Colon (tissue), 2 donors: ENCODE results near the gene CNR1.
"Not testable (repeated sequence)": the region's sequence is repeated elsewhere in the genome, so short reads cannot be mapped to it uniquely, and the experiment has no call there.

Experiments
- FAIRE-seq: peaks from 2 replicates; lab custom pipeline; 2012; peaks lifted over from hg19 to GRCh38; lab: Jason Lieb, UNC
- donor health status: control.
- donor health status: control.

The CNR1 gene

GRCh38 chr6:88165844-88166492 is at the start of gene CNR1:
CNR1 (minus strand) TSS chr6:88166347; CDS start chr6:88145274, 21,073 bp downstream.
- no peak for FAIRE-seq

DNA sequence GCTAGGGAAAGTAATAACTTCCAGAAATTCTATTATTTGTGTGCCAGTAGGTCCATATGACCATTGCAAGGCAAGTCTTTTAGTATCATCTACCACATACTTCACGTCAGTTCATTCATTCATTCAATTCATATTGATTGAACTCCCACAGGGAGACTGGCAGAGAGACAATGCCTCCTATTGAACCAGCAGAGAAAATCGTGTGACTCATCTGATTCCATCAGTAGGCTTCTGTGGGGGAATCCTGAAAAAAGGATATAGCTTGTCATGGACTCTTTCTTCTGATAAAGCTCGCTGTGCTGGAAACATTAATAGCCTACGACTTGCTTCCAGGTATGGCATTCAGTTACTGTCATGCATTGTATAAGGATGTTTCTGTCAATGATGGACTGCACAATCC is 45.3 kb upstream of the CNR1 start:
- FAIRE-seq, result no peak

DNA sequence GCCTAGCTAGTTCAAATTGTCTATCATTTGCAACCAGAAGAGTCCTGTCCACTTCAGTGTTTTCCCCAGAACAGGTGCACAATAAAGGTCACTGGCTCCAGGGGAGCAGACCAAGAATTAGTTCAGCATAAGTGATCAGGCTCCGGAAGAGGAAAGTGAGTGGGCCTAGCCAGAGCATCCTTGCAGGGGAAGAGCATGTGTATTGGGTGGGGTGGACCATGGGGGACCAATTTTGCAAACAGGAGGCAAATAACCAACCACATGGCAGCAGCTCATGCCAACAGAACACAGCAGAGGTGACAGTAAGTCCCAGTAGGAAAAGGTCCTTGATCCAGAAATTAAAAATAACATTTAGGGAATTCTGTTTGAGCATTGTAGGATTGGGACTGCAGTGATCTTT is 43.2 kb upstream of the CNR1 start:
- FAIRE-seq, result no peak

DNA sequence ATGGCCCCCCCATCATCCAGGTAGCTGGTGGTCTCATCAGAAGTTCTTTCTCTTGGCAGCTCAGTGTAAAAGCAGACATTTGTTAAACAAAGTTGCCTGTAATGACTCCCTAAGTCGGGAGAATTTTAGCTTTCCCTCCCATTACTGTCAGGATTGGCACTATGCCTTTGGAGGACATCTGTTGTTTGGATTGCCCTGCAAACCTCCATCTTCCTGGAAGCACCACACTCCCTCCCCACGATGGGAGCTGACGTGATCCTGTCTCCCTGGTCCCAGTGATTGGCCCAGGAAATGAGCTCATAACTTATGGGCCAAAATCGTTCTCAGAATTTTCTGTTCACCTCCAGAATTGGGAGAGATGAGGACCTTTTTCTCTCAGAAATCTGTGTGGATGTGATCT is 42.6 kb upstream of the CNR1 start:
- FAIRE-seq, result no peak

DNA sequence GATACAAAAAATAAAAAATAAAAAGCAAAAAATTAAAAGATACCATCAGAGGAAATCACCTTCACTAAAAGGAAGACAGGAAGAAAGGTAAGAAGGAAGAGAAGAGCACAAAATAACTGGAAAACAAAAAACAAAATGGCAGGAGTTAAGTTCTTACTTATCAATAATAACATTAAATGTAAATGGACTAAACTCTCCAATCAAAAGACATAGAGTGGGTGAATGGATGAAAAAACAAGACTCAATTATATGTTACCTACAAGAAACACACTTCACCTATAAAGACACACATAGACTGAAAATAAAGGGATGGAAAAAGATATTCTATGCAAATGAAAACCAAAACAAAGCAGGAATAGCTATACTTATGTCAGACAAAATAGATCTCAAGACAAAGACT is 35.6 kb upstream of the CNR1 start:
- FAIRE-seq, result not testable (repeated sequence)

- no peak for FAIRE-seq
Measured at GRCh38 chr6:88184921-88185320, 18.8 kb upstream of the CNR1 start.

DNA sequence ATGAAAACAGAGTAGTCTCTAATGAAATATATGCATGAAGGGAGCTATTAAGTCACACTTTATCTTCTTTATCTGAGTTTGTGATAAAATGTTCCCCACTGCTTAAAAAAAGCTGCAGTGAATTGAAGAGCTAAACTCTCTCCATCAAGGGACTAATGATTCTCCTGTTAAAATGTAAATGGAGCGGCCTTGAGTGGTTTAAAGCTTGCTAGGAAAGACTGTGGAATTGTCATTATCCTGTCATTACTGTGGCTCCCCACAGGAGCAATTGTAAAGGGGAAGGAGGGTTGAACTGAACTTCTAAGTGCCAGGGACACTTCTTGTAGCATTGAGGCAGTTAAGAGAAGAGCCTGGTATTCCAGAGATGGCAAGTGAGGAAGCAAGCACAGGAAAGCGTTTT is 17.3 kb upstream of the CNR1 start:
- FAIRE-seq, result no peak

DNA sequence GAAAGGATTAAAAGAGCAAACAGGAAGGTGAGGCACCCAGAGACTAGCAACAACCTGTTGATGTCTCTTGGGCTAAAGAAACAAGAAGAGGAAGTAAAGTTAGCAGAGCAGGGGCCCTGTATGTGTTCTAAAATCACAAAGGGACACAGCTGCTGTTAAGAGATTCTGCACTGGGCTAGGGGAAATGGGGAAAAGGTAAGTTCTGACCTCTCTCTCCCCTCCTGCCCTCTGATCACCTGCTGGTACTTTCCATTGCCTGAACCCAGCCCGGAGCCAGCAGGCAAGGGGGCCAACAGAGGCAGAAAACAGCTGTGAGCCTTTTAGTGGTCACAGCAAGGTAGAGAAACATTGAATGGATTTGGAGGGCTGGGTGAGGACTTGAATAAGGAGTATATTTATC is 13.5 kb upstream of the CNR1 start:
- FAIRE-seq, result no peak

GRCh38 chr6:88177961-88178464 is 11.9 kb upstream of the CNR1 start:
- no peak for FAIRE-seq

- no peak for FAIRE-seq
Measured at GRCh38 chr6:88174906-88175305, 8.8 kb upstream of the CNR1 start.

- no peak for FAIRE-seq
Measured at GRCh38 chr6:88171312-88171711, 5.2 kb upstream of the CNR1 start.

- no peak for FAIRE-seq
Measured at GRCh38 chr6:88168362-88168761, 2.2 kb upstream of the CNR1 start.

GRCh38 chr6:88167352-88167937 is 1.3 kb upstream of the CNR1 start:
- FAIRE-seq, result no peak

DNA sequence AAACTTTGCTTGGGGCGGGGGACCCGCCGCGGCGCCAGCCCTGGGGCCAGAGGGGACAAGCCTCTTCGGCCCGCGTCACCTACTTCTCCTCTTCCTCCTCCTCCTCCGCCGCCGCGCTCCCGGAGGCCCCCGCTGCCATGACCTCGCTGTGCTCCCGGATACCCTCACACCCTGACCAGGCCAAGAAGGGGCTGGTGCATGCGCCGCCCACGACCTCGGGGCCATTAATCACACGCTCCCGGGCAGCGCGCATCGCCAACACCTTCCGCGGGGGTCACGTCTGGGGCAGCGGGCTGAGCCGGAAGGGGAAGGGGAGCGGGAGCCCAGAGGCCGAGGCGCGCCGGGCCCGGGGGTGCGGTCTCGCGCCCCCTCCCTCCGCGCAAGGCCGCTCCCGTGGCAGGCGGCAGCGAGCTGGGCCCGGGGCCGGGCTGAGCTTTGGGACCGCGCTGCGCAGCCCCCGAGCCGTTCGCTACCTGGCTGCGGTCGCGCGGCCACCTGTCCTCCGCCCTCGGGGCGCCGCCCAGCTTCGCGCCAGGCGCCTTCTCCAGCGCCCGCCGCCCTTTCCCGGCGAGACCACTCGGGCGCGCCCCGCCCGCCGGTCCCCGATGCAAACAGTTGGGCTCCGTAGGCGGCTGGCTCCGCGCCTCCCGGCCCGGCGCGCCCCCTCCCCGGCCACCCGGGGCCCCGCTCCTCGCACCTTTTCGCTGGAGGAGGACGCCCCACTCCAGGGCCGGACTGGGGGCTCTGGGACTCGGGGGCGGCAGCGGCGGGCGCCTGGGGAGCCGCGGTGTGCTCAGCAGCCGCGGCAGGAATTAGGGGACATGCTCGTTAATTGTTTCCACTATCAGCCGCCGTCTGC is 575 bp upstream of the CNR1 start:
- FAIRE-seq, result no peak

GRCh38 chr6:88165087-88165843 is 882 bp downstream of the CNR1 start:
- no peak for FAIRE-seq

- no peak for FAIRE-seq
Measured at GRCh38 chr6:88164061-88164460, 2.1 kb downstream of the CNR1 start.

DNA sequence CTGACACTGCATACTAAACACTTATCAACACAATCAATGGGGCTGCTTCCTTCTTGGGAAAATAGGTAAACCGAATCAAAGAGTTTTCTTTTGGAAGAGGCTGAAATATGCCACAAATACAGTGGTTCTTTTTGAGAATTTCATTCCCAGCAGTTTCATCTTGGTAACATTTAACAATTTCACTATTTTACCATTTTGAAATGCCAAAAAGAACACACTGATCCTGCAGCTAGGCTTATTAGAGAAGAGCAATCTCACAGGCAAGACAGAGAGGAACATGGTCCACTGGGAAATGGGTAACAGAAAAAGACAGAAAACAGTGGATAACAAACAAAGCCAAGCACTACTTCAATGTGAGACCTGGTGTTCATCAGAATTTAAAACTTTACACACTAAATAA is 2.5 kb downstream of the CNR1 start:
- FAIRE-seq, result no peak

DNA sequence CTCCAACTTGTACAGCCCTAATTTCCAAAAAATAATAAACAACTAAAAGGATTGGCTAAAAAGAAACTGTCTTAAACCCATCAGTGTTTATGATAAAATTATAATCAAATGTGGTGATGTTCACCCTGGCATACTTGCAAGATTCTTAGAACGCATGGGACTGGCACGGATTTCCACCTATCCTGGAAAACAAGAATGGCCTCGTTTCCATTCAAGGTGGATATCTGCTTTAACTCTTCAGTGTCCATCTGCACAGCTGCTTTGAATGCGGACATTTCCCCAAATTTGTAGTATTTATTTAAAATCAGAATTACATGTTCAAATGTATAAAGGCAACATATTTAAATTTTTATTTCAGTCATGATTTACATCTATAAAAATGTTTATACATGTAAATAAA is 4.2 kb downstream of the CNR1 start:
- no peak for FAIRE-seq

GRCh38 chr6:88157106-88157505 is 9.0 kb downstream of the CNR1 start:
- no peak for FAIRE-seq

DNA sequence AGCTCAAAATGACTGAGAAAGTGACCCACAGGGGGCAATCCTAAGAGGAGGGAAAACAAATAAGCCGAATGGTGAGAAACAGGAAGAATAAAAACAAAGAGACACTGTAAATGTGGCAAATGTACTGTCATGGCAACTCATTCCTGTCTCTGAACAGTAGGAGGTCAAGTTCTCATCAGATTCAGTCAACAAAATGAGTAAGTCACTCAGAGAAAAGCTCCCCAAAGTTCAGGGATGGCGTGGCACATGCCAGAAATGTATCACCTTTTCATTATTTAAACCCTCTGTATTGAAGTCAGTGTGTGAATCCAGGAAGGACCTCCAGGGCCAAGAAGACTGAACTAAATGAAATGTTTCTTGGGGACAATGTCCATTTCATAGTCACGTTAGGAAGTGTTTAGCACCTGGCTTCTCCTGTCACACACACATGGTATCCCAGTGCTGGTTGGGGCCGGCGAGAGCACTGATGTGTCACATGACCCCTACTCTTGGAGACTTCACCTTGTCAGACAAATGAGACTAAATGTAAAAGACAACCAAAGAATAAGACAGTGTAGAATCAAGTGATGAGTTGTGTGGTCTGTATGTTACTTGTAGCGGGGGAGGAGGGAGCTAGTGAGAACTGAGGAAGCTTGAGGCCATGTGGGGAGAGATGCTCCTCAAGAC is 20.7 kb downstream of the CNR1 start:
- no peak for FAIRE-seq

GRCh38 chr6:88144637-88145297 is 21.4 kb downstream of the CNR1 start:
- no peak for FAIRE-seq
